Mesodermal cell (in vitro differentiated cells): ENCODE data around the gene AUTS2.

Experiments
- H3K27ac ChIP-seq: 2 replicates; pipeline ENCODE4 v1.7.0; 2013; ENCODE audit warnings: mild to moderate bottlenecking, low read depth, low read length, moderate library complexity; ENCODE audit not compliant: severe bottlenecking
- H3K36me3 ChIP-seq: 2 replicates; pipeline ENCODE4 v1.7.1; 2013; ENCODE audit warnings: mild to moderate bottlenecking, low read length, moderate library complexity; ENCODE audit not compliant: control insufficient read depth, insufficient read depth
- H3K4me1 ChIP-seq: one replicate; pipeline ENCODE4 v1.7.1; 2013; ENCODE audit warnings: mild to moderate bottlenecking, low read length; ENCODE audit not compliant: insufficient read depth, control insufficient read depth, poor library complexity, severe bottlenecking
- H3K4me3 ChIP-seq: 2 replicates; pipeline ENCODE4 v1.7.0; 2013; ENCODE audit warnings: low read length, control low read depth, mild to moderate bottlenecking; ENCODE audit not compliant: insufficient read depth, poor library complexity, severe bottlenecking; ENCODE audit errors: extremely low read depth
- H3K9me3 ChIP-seq: 2 replicates; pipeline ENCODE4 v1.7.1; 2013; ENCODE audit warnings: mild to moderate bottlenecking, low read length, moderate library complexity; ENCODE audit not compliant: control insufficient read depth
- WGBS, 2 experiments: methylation state at CpG; one replicate each; pipeline ENCODE4 v1.1.5; 2013; ENCODE audit warnings: missing lambda C conversion rate in 2 of 2; ENCODE audit not compliant: insufficient coverage in 2 of 2; 5-methylcytosine and 5-hydroxymethylcytosine counted together

The AUTS2 gene

GRCh38 chr7:69935107-69935506 is 336.8 kb downstream of the AUTS2 start:
- Histone ChIP-seq H3K4me1 (no peaks in the 10 kb centered on the region), H3K27ac (no peak overlapping the region), H3K36me3 (no peaks in the 10 kb centered on the region), H3K4me3 (no peak overlapping the region), H3K9me3 (no peaks in the 10 kb centered on the region)
- 95 to 100% methylated on average over 2 of the region's 2 CpGs for WGBS, 2 experiments

- Histone ChIP-seq H3K4me3 (no peak overlapping the region), H3K9me3 (no peaks in the 10 kb centered on the region), H3K36me3 (no peaks in the 10 kb centered on the region), H3K4me1 (no peaks in the 10 kb centered on the region), H3K27ac (no peak overlapping the region)
- WGBS, 2 experiments = 77 to 83% methylated on average over 3 to 4 of the region's 4 CpGs
Observed at GRCh38 chr7:69937097-69937496, 338.8 kb downstream of the AUTS2 start.

GRCh38 chr7:69939317-69939716 is 341.0 kb downstream of the AUTS2 start:
- no CpG with 5 or more reads among the region's 1 CpG for WGBS, 2 experiments
- Histone ChIP-seq H3K4me3 (no peak overlapping the region), H3K36me3 (no peaks in the 10 kb centered on the region), H3K4me1 (no peaks in the 10 kb centered on the region), H3K9me3 (no peaks in the 10 kb centered on the region), H3K27ac (no peak overlapping the region)

GRCh38 chr7:69941077-69941651 is 342.9 kb downstream of the AUTS2 start:
- Histone ChIP-seq H3K4me1 (no peaks in the 10 kb centered on the region), H3K36me3 (no peaks in the 10 kb centered on the region), H3K9me3 (no peaks in the 10 kb centered on the region), H3K4me3 (no peak overlapping the region), H3K27ac (no peak overlapping the region)
- WGBS, 2 experiments = 90 to 92% methylated on average over 5 to 6 of the region's 7 CpGs

- H3K9me3 ChIP-seq = no peaks in the 10 kb centered on the region
- no peak overlapping the region for H3K4me3 ChIP-seq
- H3K4me1 ChIP-seq = no peaks in the 10 kb centered on the region
- WGBS, 2 experiments = no CpG with 5 or more reads among the region's 1 CpG
- H3K36me3 ChIP-seq = no peaks in the 10 kb centered on the region
- H3K27ac ChIP-seq = no peak overlapping the region
Observed at GRCh38 chr7:69942573-69942972, 344.3 kb downstream of the AUTS2 start.

- no peaks in the 10 kb centered on the region for H3K9me3 ChIP-seq
- 93 to 97% methylated on average over 5 of the region's 5 CpGs for WGBS, 2 experiments
- no peaks in the 10 kb centered on the region for H3K4me1 ChIP-seq
- no peak overlapping the region for H3K4me3 ChIP-seq
- H3K27ac ChIP-seq = no peak overlapping the region
- H3K36me3 ChIP-seq = no peaks in the 10 kb centered on the region
Observed at GRCh38 chr7:69946901-69947300, 348.6 kb downstream of the AUTS2 start.

GRCh38 chr7:69947998-69948397 is 349.7 kb downstream of the AUTS2 start:
- no CpG with 5 or more reads among the region's 3 CpGs for WGBS, 2 experiments
- no peak overlapping the region for H3K27ac ChIP-seq
- H3K4me3 ChIP-seq = no peak overlapping the region
- no peaks in the 10 kb centered on the region for H3K9me3 ChIP-seq
- H3K36me3 ChIP-seq = no peaks in the 10 kb centered on the region
- no peaks in the 10 kb centered on the region for H3K4me1 ChIP-seq

GRCh38 chr7:69949122-69949521 is 350.8 kb downstream of the AUTS2 start:
- no peak overlapping the region for H3K27ac ChIP-seq
- WGBS, 2 experiments = 100% methylated on average over 1 of the region's 2 CpGs; no CpG with 5 or more reads in 1 of the 2 experiments
- H3K9me3 ChIP-seq = no peaks in the 10 kb centered on the region
- H3K36me3 ChIP-seq = no peaks in the 10 kb centered on the region
- H3K4me1 ChIP-seq = no peaks in the 10 kb centered on the region
- no peak overlapping the region for H3K4me3 ChIP-seq

GRCh38 chr7:69951458-69951857 is 353.2 kb downstream of the AUTS2 start:
- Histone ChIP-seq H3K27ac (no peak overlapping the region), H3K4me1 (no peaks in the 10 kb centered on the region), H3K36me3 (no peaks in the 10 kb centered on the region), H3K4me3 (no peak overlapping the region), H3K9me3 (no peaks in the 10 kb centered on the region)
- WGBS, 2 experiments = 92 to 93% methylated on average over 3 of the region's 3 CpGs

- H3K36me3 ChIP-seq = no peaks in the 10 kb centered on the region
- H3K4me3 ChIP-seq = no peak overlapping the region
- 78 to 93% methylated on average over 2 to 3 of the region's 6 CpGs for WGBS, 2 experiments
- no peak overlapping the region for H3K27ac ChIP-seq
- no peaks in the 10 kb centered on the region for H3K4me1 ChIP-seq
- H3K9me3 ChIP-seq = no peaks in the 10 kb centered on the region
Observed at GRCh38 chr7:69953136-69954067, 355.1 kb downstream of the AUTS2 start.

- Histone ChIP-seq H3K27ac (no peak overlapping the region), H3K4me1 (no peaks in the 10 kb centered on the region), H3K9me3 (no peaks in the 10 kb centered on the region), H3K4me3 (no peak overlapping the region), H3K36me3 (no peaks in the 10 kb centered on the region)
- WGBS, 2 experiments = 96 to 97% methylated on average over 3 to 4 of the region's 6 CpGs
Observed at GRCh38 chr7:69956541-69956940, 358.3 kb downstream of the AUTS2 start.
